Heart left ventricle (tissue), 16 donors: Measurements from ENCODE around the gene C14orf132. TPM values are rescaled to one million over a fixed set of nuclear protein-coding genes. Genes with fewer than 3 reads are reported as not detected.
A peak's percentile ranks its signal among the peaks of the same experiment; 100 is the strongest.

Experiments used
- ATAC-seq, 4 donors: fragments of 200-7000 bp; cut with Tn5 transposase; one replicate each; pipeline ENCODE4 v1.9.1; 2020 to 2022; ENCODE audit warnings: moderate library complexity in 4 of 4, mild to moderate bottlenecking in 3 of 4, moderate number of reproducible peaks in 1 of 4
- DNase-seq, 5 donors: peaks; one replicate each; pipeline ENCODE4 v3.0.0-alpha.2; 2020
- H3K27ac ChIP-seq, 12 donors: fragments of 200-600 bp; sonication (generic) in 4 of 12; one replicate each; pipeline versions ENCODE4 v1.5.0 to v1.8.0; 2016 to 2022; ENCODE audit warnings: mild to moderate bottlenecking in 2 of 12
- H3K27me3 ChIP-seq, 9 donors: fragments of 200-600 bp; sonication (generic) in 2 of 9; one replicate each; pipeline versions ENCODE4 v1.5.1 to v1.8.0; 2016 to 2022; ENCODE audit warnings: mild to moderate bottlenecking in 3 of 9
- H3K36me3 ChIP-seq, 9 donors: fragments of 200-600 bp; sonication (generic) in 2 of 9; one replicate each; pipeline versions ENCODE4 v1.5.0 to v1.8.0; 2018 to 2022; ENCODE audit warnings: mild to moderate bottlenecking in 2 of 9
- H3K4me1 ChIP-seq, 12 donors: fragments of 200-600 bp; sonication (generic) in 4 of 12; one replicate each; pipeline versions ENCODE4 v1.5.0 to v1.8.0; 2016 to 2022; ENCODE audit warnings: mild to moderate bottlenecking in 3 of 12
- H3K4me3 ChIP-seq, 12 donors: fragments of 200-600 bp; sonication (generic) in 4 of 12; one replicate each; pipeline versions ENCODE4 v1.5.0 to v1.8.0; 2017 to 2022; ENCODE audit warnings: mild to moderate bottlenecking in 9 of 12, moderate library complexity in 4 of 12
- H3K9me3 ChIP-seq, 12 donors: fragments of 200-600 bp; sonication (generic) in 4 of 12; one replicate each; pipeline versions ENCODE4 v1.5.0 to v1.8.0; 2016 to 2022; ENCODE audit warnings: mild to moderate bottlenecking in 1 of 12
- POLR2A ChIP-seq, 2 donors: fragments of 450-650 bp; IDR thresholded peaks; one replicate each; pipeline ENCODE4 v1.6.1; 2017; ENCODE audit warnings: antibody characterized with exemption in 2 of 2, mild to moderate bottlenecking in 2 of 2, moderate library complexity in 2 of 2
- WGBS, 4 donors: extraction: QIAGEN DNeasy Blood & Tissue Kit in 2 of 4; methylation state at CpG; one replicate each; pipeline versions ENCODE4 v1.1.5 to v1.1.7; 2013 to 2018; 5-methylcytosine and 5-hydroxymethylcytosine counted together
- intact Hi-C, 10 donors: fragments of 100-400 bp; cut with DNase I; formaldehyde crosslinking; loops; one replicate each; pipeline versions ENCODE4 v1.11.1 to v1.14.2; 2022
- polyA plus RNA-seq, 2 donors: library from polyadenylated mRNA; stranded (reverse); fragments of 200-250 nt; gene quantifications; one replicate each; pipeline ENCODE4 v1.2.3, GENCODE V29; 2013
- total RNA-seq, 9 donors: library from RNA; depleted of rRNA in 2 of 9; stranded (reverse); fragments of >200 nt in 2 of 9; fragmentation: NEBNext Ultra II Directional in 3 of 9; extraction: Animal tissue kit (Norgen Biotek cat#: 25700) in 3 of 9; gene quantifications; one replicate each; pipeline versions ENCODE4 v1.1.0 to v1.2.4, GENCODE V29; 2016 to 2023
- TF ChIP-seq, protein P1 (sequence below), 12 donors: fragments of 200-600 bp; sonication (generic) in 4 of 12; IDR thresholded peaks; one replicate each; pipeline versions ENCODE4 v1.5.0 to v1.8.0; 2018 to 2022; ENCODE audit warnings: antibody characterized with exemption in 12 of 12, mild to moderate bottlenecking in 5 of 12
- donor health status: ischemic (EF 13 %, LVEDD 7.1; RV severe dilation, severe dysfunction).
- donor health status: healthy with polysubstance abuse.
- donor health status: DM: no; HTN: yes; CAD: no.
- donor health status: DM: no; HTN: no; CAD: no.
- donor health status: ischemic (EF 25% LVEDD 6.9; RV normal size, moderate dysfunction).
- donor health status: ischemic (EF 25% LVEDD 5.7; RV mildly dilated, moderate dysfunction).
- donor health status: healthy.
- donor health status: DM: yes; HTN: yes; CAD: no.
- donor health status: ischemic (EF 35%, LVEDD 5.7; RV mildly dilated, moderate dysfunction).
- donor health status: nonischemic (EF 11% LVEDD 7.7; RV severe dilation, severe dysfunction).
- donor health status: DM: yes; HTN: yes; CAD: no.
- donor health status: PGD.
- donor health status: ischemic (EF 29% LVEDD 5.4; RV normal size, mild dysfunction).
- donor health status: nonischemic (EF 23%, LVEDD 6.1; RV moderate dilation, normal function).

Gene C14orf132
- total and polyA plus RNA-seq, 11 donors, result 0.76 to 14.9 (median 1.8) TPM

- ATAC-seq (peak in 1 of 4 donors; percentile 47), DNase-seq (no peak)
- TF ChIP-seq POLR2A (IDR thresholded peaks at IDR 0.05), result no peak
- TF ChIP-seq, protein P1, sequence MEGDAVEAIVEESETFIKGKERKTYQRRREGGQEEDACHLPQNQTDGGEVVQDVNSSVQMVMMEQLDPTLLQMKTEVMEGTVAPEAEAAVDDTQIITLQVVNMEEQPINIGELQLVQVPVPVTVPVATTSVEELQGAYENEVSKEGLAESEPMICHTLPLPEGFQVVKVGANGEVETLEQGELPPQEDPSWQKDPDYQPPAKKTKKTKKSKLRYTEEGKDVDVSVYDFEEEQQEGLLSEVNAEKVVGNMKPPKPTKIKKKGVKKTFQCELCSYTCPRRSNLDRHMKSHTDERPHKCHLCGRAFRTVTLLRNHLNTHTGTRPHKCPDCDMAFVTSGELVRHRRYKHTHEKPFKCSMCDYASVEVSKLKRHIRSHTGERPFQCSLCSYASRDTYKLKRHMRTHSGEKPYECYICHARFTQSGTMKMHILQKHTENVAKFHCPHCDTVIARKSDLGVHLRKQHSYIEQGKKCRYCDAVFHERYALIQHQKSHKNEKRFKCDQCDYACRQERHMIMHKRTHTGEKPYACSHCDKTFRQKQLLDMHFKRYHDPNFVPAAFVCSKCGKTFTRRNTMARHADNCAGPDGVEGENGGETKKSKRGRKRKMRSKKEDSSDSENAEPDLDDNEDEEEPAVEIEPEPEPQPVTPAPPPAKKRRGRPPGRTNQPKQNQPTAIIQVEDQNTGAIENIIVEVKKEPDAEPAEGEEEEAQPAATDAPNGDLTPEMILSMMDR (IDR thresholded peaks at IDR 0.05), result no peak
- peaks cover 0 to 7% (median 0%) of the 10 kb centered on the region in 9 donors for H3K27me3 ChIP-seq
- H3K27ac ChIP-seq, result peak overlapping the region in 4 of 12 donors; percentile 10 to 46 (median 17)
- no peaks in the 10 kb centered on the region for H3K36me3 ChIP-seq
- no peaks in the 10 kb centered on the region for H3K9me3 ChIP-seq
- no peak overlapping the region for H3K4me3 ChIP-seq
- peaks cover 0 to 12% (median under 1%) of the 10 kb centered on the region in 12 donors for H3K4me1 ChIP-seq
- WGBS, 4 donors, result 48 to 62% (median 52%) methylated on average over 7 of the region's 7 CpGs
- intact Hi-C loops, result no loop called here
These were observed 87.2 kb downstream of the C14orf132 start for GRCh38 chr14:96126339-96126782.

GRCh38 chr14:96126783-96127271 lies 87.7 kb downstream of the C14orf132 start:
- peaks cover 0 to 12% (median under 1%) of the 10 kb centered on the region in 12 donors for H3K4me1 ChIP-seq
- peak overlapping the region in 4 of 12 donors; percentile 10 to 46 (median 17) for H3K27ac ChIP-seq
- no peaks in the 10 kb centered on the region for H3K36me3 ChIP-seq
- TF ChIP-seq, protein P1 (IDR thresholded peaks at IDR 0.05), result no peak
- no peak for TF ChIP-seq POLR2A (IDR thresholded peaks at IDR 0.05)
- intact Hi-C loops, result no loop called here
- ATAC-seq, result no peak
- no peaks in the 10 kb centered on the region for H3K9me3 ChIP-seq
- WGBS, 4 donors, result 73 to 87% (median 76%) methylated on average over 5 of the region's 5 CpGs
- no peak overlapping the region for H3K4me3 ChIP-seq
- peaks cover 0 to 7% (median 0%) of the 10 kb centered on the region in 9 donors for H3K27me3 ChIP-seq
- no peak for DNase-seq

- no peaks in the 10 kb centered on the region for H3K36me3 ChIP-seq
- intact Hi-C loops, result no loop called here
- H3K4me1 ChIP-seq, result peaks cover 0 to 12% (median under 1%) of the 10 kb centered on the region in 12 donors
- no peak overlapping the region for H3K27ac ChIP-seq
- TF ChIP-seq, protein P1 (IDR thresholded peaks at IDR 0.05), result no peak
- no peak for TF ChIP-seq POLR2A (IDR thresholded peaks at IDR 0.05)
- H3K4me3 ChIP-seq, result no peak overlapping the region
- DNase-seq (no peak), ATAC-seq (no peak)
- H3K27me3 ChIP-seq, result peaks cover 0 to 5% (median 0%) of the 10 kb centered on the region in 9 donors
- H3K9me3 ChIP-seq, result no peaks in the 10 kb centered on the region
- WGBS, 4 donors, result 88 to 93% (median 89%) methylated on average over 7 of the region's 7 CpGs
These were observed 90.1 kb downstream of the C14orf132 start for GRCh38 chr14:96129128-96129736.

DNA sequence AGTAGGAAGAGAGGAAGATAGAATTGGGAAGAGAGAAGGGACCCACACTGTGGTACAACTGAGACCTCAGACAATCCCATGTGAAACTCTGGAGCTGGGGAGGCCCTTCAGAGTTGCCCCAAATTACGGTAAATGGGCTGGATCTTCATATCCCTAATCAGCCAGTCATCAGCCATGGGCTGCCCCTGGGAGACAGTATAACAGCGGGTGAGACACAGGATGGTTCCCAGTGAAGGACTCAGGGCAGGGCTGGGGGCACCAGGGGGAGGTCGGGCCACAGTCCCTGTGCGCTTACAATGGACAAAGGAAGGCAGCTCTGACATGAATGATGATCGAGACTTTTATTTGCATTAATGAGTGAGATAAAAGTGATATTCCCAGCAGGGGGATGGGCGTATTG lies 91.2 kb downstream of the C14orf132 start:
- intact Hi-C loops, result no loop called here
- Histone ChIP-seq H3K9me3 (no peaks in the 10 kb centered on the region), H3K27ac (no peak overlapping the region), H3K27me3 (peaks cover 0 to 3% (median 0%) of the 10 kb centered on the region in 9 donors), H3K4me1 (peaks cover 0 to 10% (median under 1%) of the 10 kb centered on the region in 12 donors), H3K4me3 (no peak overlapping the region), H3K36me3 (no peaks in the 10 kb centered on the region)
- DNase-seq, result no peak
- no peak for TF ChIP-seq POLR2A (IDR thresholded peaks at IDR 0.05)
- TF ChIP-seq, protein P1 (IDR thresholded peaks at IDR 0.05), result no peak
- WGBS, 4 donors, result 92 to 95% (median 94%) methylated on average over 6 of the region's 6 CpGs
- ATAC-seq, result no peak
